ENCODE data around the gene NOC2L.
"Not testable (repeated sequence)": the region's sequence is repeated elsewhere in the genome, so short reads cannot be mapped to it uniquely, and the experiment has no call there.

DNA sequence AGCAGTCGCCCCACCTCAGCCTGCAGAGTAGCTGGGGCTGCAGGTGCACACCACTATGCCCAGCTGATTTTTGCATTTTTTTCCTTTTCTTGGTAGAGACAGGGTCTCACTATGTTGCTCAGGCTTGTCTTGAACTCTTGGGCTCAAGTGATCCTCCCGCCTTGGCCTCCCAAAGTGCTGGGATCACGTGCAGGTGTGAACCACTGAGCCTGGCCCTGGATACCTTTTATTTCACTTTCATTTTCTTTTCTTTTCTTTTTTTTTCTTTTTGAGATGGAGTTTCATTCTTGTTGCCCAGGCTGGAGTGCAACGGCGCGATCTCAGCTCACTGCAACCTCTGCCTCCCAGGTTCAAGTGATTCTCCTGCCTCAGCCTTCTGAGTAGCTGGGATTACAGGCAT is 32.2 kb upstream of the NOC2L start:
- TF ChIP-seq POLR2A (IDR thresholded peaks at IDR 0.05; ENCODE audit: low read depth); EP300 (IDR thresholded peaks at IDR 0.05); POLR2AphosphoS5 (IDR thresholded peaks at IDR 0.05): not testable (repeated sequence)

Measured in esophagus muscularis mucosa (tissue), 3 donors.